Lower leg skin (tissue), 4 donors: ENCODE results near the gene GPR39. TPM values are rescaled to one million over a fixed set of nuclear protein-coding genes. Genes with fewer than 3 reads are reported as not detected.

Experiments used
- DNase-seq, 2 donors: peaks; one replicate each; pipeline ENCODE4 v3.0.0-alpha.2; 2019; ENCODE audit warnings: low spot score in 2 of 2
- H3K4me3 ChIP-seq: fragments of 200-600 bp; sonication (generic); 2 replicates; pipeline ENCODE4 v1.5.1; 2017; ENCODE audit warnings: mild to moderate bottlenecking, low read depth; ENCODE audit not compliant: poor library complexity, severe bottlenecking
- POLR2A ChIP-seq, 2 donors: fragments of 450-650 bp; IDR thresholded peaks; one replicate each; pipeline ENCODE4 v1.6.1; 2016 to 2017; ENCODE audit warnings: antibody characterized with exemption in 2 of 2, mild to moderate bottlenecking in 1 of 2, moderate library complexity in 1 of 2
- WGBS, 2 donors: methylation state at CpG; one replicate each; pipeline ENCODE4 v1.1.5; 2018; 5-methylcytosine and 5-hydroxymethylcytosine counted together
- intact Hi-C: fragments of 100-400 bp; cut with DNase I; formaldehyde crosslinking; loops from one replicate; pipeline ENCODE4 v1.15.0; 2023; ENCODE audit warnings: low total_unique reads
- total RNA-seq, 4 donors: library from RNA; depleted of rRNA; stranded (reverse); fragments of >200 nt; gene quantifications; one replicate each; pipeline ENCODE4 v1.1.0, GENCODE V29; 2016
- TF ChIP-seq, protein P1 (sequence below), 3 donors: fragments of 450-650 bp; IDR thresholded peaks; one replicate each; pipeline ENCODE4 v1.5.1; 2016; ENCODE audit warnings: antibody characterized with exemption in 3 of 3, mild to moderate bottlenecking in 3 of 3, moderate library complexity in 2 of 3

Gene GPR39
- total RNA-seq, 4 donors from 2014 or later = 0.30 to 2.8 (median 2.0) TPM

DNA sequence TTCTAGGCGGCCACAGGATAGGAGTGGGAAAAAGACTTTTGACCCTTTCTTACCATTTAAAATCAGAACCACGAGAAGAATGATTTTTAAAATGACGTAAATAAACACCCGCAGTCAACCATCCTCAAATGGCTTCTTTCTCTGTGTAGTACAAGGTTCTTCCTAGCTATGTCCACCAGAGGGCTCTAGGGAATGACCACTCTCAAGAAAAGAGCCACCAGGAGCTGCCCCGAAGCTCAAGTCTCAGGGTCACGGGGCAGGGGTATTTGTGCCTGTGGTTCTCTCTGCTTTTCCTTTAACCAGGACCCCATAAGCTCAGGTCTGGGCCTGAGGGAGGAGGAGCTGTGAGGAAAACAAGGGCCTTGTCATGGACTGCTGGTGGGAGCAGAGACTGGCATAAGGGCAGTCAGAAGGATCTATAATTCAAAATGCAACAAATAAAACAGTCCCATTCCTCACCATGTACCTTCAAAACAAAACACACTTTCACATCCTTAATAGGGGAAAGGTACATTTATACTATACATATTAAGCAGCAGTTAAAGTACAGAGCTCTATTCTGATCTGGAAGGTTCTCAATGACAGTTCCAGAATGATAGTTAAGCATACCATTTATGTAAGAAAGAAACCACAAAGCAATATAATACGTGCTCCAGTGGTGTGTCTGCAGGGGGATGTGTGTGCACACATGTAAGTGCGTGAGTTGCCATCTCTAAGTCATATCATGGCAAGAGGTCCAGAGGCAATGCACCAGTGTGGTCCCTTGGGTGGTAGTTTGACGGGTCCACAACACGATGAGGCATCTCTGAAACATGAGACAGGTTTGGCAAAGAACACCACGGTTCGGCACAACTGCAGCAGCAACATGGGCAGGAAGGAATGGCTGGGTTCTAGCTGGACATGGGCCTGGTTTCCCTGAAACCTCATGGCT is 234.8 kb downstream of the GPR39 start:
- H3K4me3 ChIP-seq = no peak overlapping the region
- WGBS, 2 donors = 73 to 84% methylated on average over 12 of the region's 12 CpGs
- no peak for DNase-seq
- intact Hi-C loops = no loop called here
- TF ChIP-seq, protein P1, sequence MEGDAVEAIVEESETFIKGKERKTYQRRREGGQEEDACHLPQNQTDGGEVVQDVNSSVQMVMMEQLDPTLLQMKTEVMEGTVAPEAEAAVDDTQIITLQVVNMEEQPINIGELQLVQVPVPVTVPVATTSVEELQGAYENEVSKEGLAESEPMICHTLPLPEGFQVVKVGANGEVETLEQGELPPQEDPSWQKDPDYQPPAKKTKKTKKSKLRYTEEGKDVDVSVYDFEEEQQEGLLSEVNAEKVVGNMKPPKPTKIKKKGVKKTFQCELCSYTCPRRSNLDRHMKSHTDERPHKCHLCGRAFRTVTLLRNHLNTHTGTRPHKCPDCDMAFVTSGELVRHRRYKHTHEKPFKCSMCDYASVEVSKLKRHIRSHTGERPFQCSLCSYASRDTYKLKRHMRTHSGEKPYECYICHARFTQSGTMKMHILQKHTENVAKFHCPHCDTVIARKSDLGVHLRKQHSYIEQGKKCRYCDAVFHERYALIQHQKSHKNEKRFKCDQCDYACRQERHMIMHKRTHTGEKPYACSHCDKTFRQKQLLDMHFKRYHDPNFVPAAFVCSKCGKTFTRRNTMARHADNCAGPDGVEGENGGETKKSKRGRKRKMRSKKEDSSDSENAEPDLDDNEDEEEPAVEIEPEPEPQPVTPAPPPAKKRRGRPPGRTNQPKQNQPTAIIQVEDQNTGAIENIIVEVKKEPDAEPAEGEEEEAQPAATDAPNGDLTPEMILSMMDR (IDR thresholded peaks at IDR 0.05) = no peak
- no peak for TF ChIP-seq POLR2A (IDR thresholded peaks at IDR 0.05)

DNA sequence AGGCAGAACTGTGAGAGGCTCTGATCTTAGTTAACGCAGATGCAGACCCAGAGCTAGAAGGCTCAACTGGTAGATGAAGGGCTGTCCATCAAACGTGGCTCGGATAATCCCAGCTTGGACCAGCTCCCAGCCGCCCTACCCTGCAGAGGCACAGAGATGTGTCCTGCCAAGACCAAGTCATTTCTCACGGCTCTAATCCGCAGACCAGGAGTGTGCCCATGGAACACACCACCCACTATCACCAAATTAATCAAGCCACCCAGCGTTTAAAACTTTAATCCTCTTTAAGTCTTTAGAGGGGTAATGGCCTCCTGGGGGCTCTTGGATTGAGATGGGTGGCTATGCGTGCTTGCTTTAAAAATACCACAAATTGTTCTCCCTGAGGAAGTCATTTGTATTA is 235.9 kb downstream of the GPR39 start:
- 79 to 83% methylated on average over 8 of the region's 8 CpGs for WGBS, 2 donors
- intact Hi-C loops = no loop called here
- no peak overlapping the region for H3K4me3 ChIP-seq
- DNase-seq = no peak
- TF ChIP-seq POLR2A (IDR thresholded peaks at IDR 0.05) = no peak
- TF ChIP-seq, protein P1 (IDR thresholded peaks at IDR 0.05) = no peak

DNA sequence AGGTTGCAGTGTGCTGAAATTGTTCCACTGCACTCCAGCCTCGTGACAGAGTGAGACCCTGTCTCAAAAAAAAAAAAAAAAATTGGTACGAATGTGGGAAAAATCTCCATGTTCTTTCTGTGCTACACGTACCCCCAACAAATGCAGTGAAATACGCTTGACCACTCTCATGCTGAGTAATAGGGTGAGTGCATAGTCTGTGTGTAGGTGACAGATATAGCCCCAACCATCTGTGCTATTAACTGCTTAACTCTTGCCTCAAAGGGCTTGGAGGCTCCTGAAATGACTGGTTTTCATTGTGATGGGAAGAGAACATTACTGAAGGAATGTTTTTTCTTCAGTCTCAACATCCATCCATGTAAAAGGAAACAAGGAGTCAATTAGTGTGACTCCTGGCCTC is 237.7 kb downstream of the GPR39 start:
- intact Hi-C loops = no loop called here
- no peak overlapping the region for H3K4me3 ChIP-seq
- no peak for TF ChIP-seq POLR2A (IDR thresholded peaks at IDR 0.05)
- TF ChIP-seq, protein P1 (IDR thresholded peaks at IDR 0.05) = no peak
- WGBS, 2 donors = 88 to 93% methylated on average over 4 of the region's 4 CpGs
- DNase-seq = no peak

DNA sequence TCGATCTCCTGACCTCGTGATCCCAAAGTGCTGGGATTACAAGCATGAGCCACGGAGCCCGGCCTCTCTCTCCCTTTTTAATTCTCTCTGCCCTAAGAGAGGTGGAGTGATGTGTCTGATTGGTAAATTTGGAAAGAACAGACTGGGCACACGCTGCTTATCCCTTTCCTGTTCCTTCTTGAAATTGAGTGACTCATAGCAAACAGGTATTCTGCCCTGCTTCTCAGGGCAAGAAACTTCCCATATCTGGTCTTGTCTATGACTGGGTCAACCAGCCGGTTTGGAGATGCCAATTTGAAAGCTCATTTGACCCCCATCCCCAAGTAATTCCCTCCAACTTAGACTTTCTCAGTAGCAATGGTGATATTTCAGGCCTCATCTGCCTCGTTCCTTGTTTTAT is 238.4 kb downstream of the GPR39 start:
- intact Hi-C loops = no loop called here
- TF ChIP-seq, protein P1 (IDR thresholded peaks at IDR 0.05) = no peak
- TF ChIP-seq POLR2A (IDR thresholded peaks at IDR 0.05) = no peak
- DNase-seq = no peak
- 71 to 84% methylated on average over 7 of the region's 7 CpGs for WGBS, 2 donors
- no peak overlapping the region for H3K4me3 ChIP-seq

DNA sequence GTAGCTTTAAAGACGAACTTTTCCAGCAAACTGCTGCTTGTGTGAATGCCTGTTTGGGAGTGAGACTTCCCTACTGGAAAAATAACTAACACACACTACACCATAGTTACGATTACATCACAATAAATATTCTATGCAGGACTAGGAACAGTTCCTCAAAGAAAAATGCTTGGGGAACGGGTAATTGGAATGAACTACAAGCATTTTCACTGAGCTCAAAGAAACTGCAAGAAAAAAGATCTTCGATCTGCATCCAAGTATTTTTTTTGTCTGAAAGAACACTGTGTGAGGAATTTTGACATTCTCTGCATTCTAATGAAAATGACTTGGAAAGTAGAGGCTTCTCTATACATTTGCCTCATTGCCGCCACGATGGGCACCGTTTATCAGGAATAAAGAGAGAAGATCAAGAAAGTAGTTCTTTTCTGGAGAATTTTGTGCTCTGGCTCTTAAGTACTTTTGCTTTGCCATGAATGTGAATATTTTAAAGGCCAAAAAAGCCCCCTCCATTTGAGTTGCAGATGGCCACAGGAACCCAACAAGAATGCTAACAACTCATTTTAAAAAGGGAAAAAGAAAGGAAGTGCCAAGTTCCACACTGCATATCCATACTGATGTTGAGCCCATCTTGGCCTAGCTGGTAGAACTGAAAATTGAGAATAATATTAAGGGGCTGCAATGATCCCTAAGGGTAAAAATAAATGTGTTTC is 239.8 kb downstream of the GPR39 start:
- 58% methylated on average over 7 of the region's 7 CpGs for WGBS, 2 donors
- TF ChIP-seq POLR2A (IDR thresholded peaks at IDR 0.05) = no peak
- TF ChIP-seq, protein P1 (IDR thresholded peaks at IDR 0.05) = no peak
- DNase-seq = no peak

More for the DNA sequence above, 239.8 kb downstream of the GPR39 start:
- intact Hi-C loops = no loop called here
- no peak overlapping the region for H3K4me3 ChIP-seq
